Glomerular endothelial cell (primary cell): ENCODE data around the gene SORL1. TPM values are rescaled to one million over a fixed set of nuclear protein-coding genes. Genes with fewer than 3 reads are reported as not detected.

Experiments used
- total RNA-seq: library from RNA; depleted of rRNA; stranded (reverse); fragments of >200 nt; gene quantifications from 2 replicates; pipeline ENCODE4 v1.2.3, GENCODE V29; 2015

The SORL1 gene
- total RNA-seq, 1 donor from 2014 or later, result 1.9 TPM

Other genes starting within 250 kb of the SORL1 start
- 31.4 and 36.2 TPM in 2 replicates for gene SC5D, start 159.5 kb upstream of the SORL1 start, total RNA-seq